ENCODE results near the gene RFK.

- TF ChIP-seq CTCF (IDR thresholded peaks at IDR 0.05) (no peak), POLR2A (IDR thresholded peaks at IDR 0.05) (no peak)
Measured at GRCh38 chr9:76379494-76379893, 14.7 kb downstream of the RFK start.
